H1 (cell line): Measurements from ENCODE around the gene ANKFN1. TPM values are rescaled to one million over a fixed set of nuclear protein-coding genes. Genes with fewer than 3 reads are reported as not detected.

ENCODE experiments used
- CTCF ChIA-PET: fragments of 300-600 bp; sonication (Branson Sonifier 250); formaldehyde crosslinking; loops from one replicate; lab custom pipeline; 2021; ENCODE audit not compliant: partially characterized antibody; lab: Charles Lee
- POLR2A ChIA-PET: fragments of 300-600 bp; sonication (Branson Sonifier 250); formaldehyde crosslinking; loops from one replicate; lab custom pipeline; 2021; ENCODE audit warnings: inconsistent platforms; ENCODE audit not compliant: partially characterized antibody; lab: Charles Lee
- DNase-seq, 2 experiments: peaks; one replicate each; pipeline versions ENCODE4 v3.0.0 to v3.0.0-alpha.2; 2010 to 2022; ENCODE audit warnings: low spot score in 2 of 2, low read depth in 1 of 2, mixed read lengths in 1 of 2
- FAIRE-seq: peaks from 2 replicates; lab custom pipeline; 2011; peaks lifted over from hg19 to GRCh38; lab: Jason Lieb, UNC
- H2AFZ ChIP-seq: 2 replicates; pipeline ENCODE4 v1.8.1; 2012; ENCODE audit warnings: low read length, inconsistent platforms
- H2AK5ac ChIP-seq: 2 replicates; pipeline ENCODE4 v1.6.1; 2013; ENCODE audit warnings: low read depth, low read length
- H2BK120ac ChIP-seq: replicated peaks from 2 replicates; pipeline ENCODE3; 2013; ENCODE audit warnings: low read depth, low read length, inconsistent platforms
- H2BK12ac ChIP-seq: 2 replicates; pipeline ENCODE4 v1.6.1; 2013; ENCODE audit warnings: low read depth, low read length
- H2BK15ac ChIP-seq: 2 replicates; pipeline ENCODE4 v1.6.1; 2013; ENCODE audit warnings: low read length
- H2BK20ac ChIP-seq: 2 replicates; pipeline ENCODE4 v1.6.1; 2013; ENCODE audit warnings: low read length
- H2BK5ac ChIP-seq: 2 replicates; pipeline ENCODE4 v1.6.1; 2013; ENCODE audit warnings: low read depth, low read length
- H3K14ac ChIP-seq: 2 replicates; pipeline ENCODE4 v1.6.1; 2013; ENCODE audit warnings: inconsistent platforms; ENCODE audit not compliant: insufficient read length
- H3K18ac ChIP-seq: 2 replicates; pipeline ENCODE4 v1.6.1; 2013; ENCODE audit warnings: low read length; ENCODE audit errors: extremely low read depth
- H3K23ac ChIP-seq: 2 replicates; pipeline ENCODE4 v1.6.1; 2013; ENCODE audit warnings: inconsistent platforms; ENCODE audit not compliant: insufficient read length
- H3K23me2 ChIP-seq: 2 replicates; pipeline ENCODE4 v1.6.1; 2013; ENCODE audit warnings: low read depth, low read length
- H3K27ac ChIP-seq: 2 replicates; pipeline ENCODE4 v1.6.1; 2011; ENCODE audit warnings: low read depth, low read length, inconsistent platforms
- H3K27me3 ChIP-seq, 4 experiments: replicated peaks in 1 of 4; 1 replicate in 1 of 4; 2 replicates in 3 of 4; pipeline versions ENCODE4 v1.6.1 to v1.8.1; 2011 to 2013; ENCODE audit warnings: low read length in 3 of 4, mild to moderate bottlenecking in 3 of 4, inconsistent platforms in 2 of 4, mixed read lengths in 2 of 4, moderate library complexity in 1 of 4; ENCODE audit not compliant: control insufficient read depth in 3 of 4, insufficient read depth in 3 of 4; ENCODE audit errors: extremely low read depth in 1 of 4
- H3K36me3 ChIP-seq, 4 experiments: 2 replicates each; pipeline versions ENCODE4 v1.6.1 to v1.8.1; 2011 to 2013; ENCODE audit warnings: mild to moderate bottlenecking in 4 of 4, low read length in 3 of 4, moderate library complexity in 2 of 4, control low read depth in 1 of 4, inconsistent platforms in 1 of 4; ENCODE audit not compliant: insufficient read depth in 4 of 4, control insufficient read depth in 2 of 4
- H3K4ac ChIP-seq: replicated peaks from 2 replicates; pipeline ENCODE3; 2013; ENCODE audit warnings: low read length, low read depth, mixed read lengths, inconsistent platforms; ENCODE audit not compliant: insufficient read length
- H3K4me1 ChIP-seq, 4 experiments: replicated peaks in 1 of 4; 1 replicate in 1 of 4; 2 replicates in 3 of 4; pipeline versions ENCODE4 v1.6.1 to v1.8.1; 2011 to 2013; ENCODE audit warnings: low read length in 3 of 4, inconsistent platforms in 2 of 4, mixed read lengths in 1 of 4; ENCODE audit not compliant: insufficient read depth in 4 of 4, control insufficient read depth in 3 of 4
- H3K4me2 ChIP-seq, 2 experiments: 2 replicates each; pipeline versions ENCODE4 v1.6.1 to v1.8.1; 2011 to 2013; ENCODE audit warnings: low read depth in 2 of 2, low read length in 2 of 2, control low read depth in 1 of 2, inconsistent platforms in 1 of 2, mild to moderate bottlenecking in 1 of 2; ENCODE audit not compliant: insufficient read depth in 1 of 2
- H3K4me3 ChIP-seq, 4 experiments: fragments of 200-600, 300-600 bp in 1 of 4; sonication (generic), shearing (Covaris generic), sonication (Bioruptor Twin) in 1 of 4; 2 replicates each; pipeline versions ENCODE4 v1.5.1 to v1.8.1; 2011 to 2016; ENCODE audit warnings: low read length in 4 of 4, low read depth in 3 of 4, control low read depth in 2 of 4, inconsistent platforms in 2 of 4, mild to moderate bottlenecking in 2 of 4, mixed read lengths in 1 of 4, moderate library complexity in 1 of 4; ENCODE audit not compliant: insufficient read depth in 2 of 4; ENCODE audit errors: extremely low read depth in 1 of 4
- H3K56ac ChIP-seq: replicated peaks from 2 replicates; pipeline ENCODE3; 2013; ENCODE audit warnings: low read depth, mild to moderate bottlenecking, mixed read lengths, low read length, inconsistent platforms; ENCODE audit not compliant: insufficient read length
- H3K79me1 ChIP-seq: 2 replicates; pipeline ENCODE4 v1.6.1; 2013; ENCODE audit warnings: low read depth, low read length, control low read depth
- H3K79me2 ChIP-seq, 2 experiments: 2 replicates each; pipeline versions ENCODE4 v1.6.1 to v1.8.1; 2012 to 2013; ENCODE audit warnings: low read length in 2 of 2, mild to moderate bottlenecking in 2 of 2, inconsistent platforms in 1 of 2; ENCODE audit not compliant: insufficient read depth in 2 of 2, control insufficient read depth in 1 of 2
- H3K9ac ChIP-seq, 4 experiments: replicated peaks in 1 of 4; 1 replicate in 1 of 4; 2 replicates in 3 of 4; pipeline versions ENCODE4 v1.6.1 to v1.8.1; 2011 to 2013; ENCODE audit warnings: low read depth in 3 of 4, low read length in 3 of 4, control low read depth in 2 of 4, mild to moderate bottlenecking in 2 of 4, moderate library complexity in 2 of 4, inconsistent platforms in 1 of 4; ENCODE audit errors: extremely low read depth in 1 of 4
- H3K9me3 ChIP-seq, 2 experiments: 2 replicates each; pipeline versions ENCODE4 v1.6.1 to v1.8.1; 2012 to 2013; ENCODE audit warnings: mild to moderate bottlenecking in 2 of 2, moderate library complexity in 2 of 2, control low read depth in 1 of 2, inconsistent platforms in 1 of 2, low read depth in 1 of 2, low read length in 1 of 2, mixed read lengths in 1 of 2; ENCODE audit not compliant: insufficient read depth in 2 of 2
- H4K20me1 ChIP-seq, 2 experiments: replicated peaks in 1 of 2; 2 replicates each; pipeline versions ENCODE3 to v1.8.1; 2011 to 2013; ENCODE audit warnings: inconsistent platforms in 2 of 2, low read length in 2 of 2, mild to moderate bottlenecking in 1 of 2; ENCODE audit not compliant: insufficient read depth in 2 of 2, control insufficient read depth in 1 of 2
- H4K5ac ChIP-seq: 2 replicates; pipeline ENCODE4 v1.6.1; 2013; ENCODE audit warnings: low read length, low read depth, mixed read lengths, inconsistent platforms; ENCODE audit not compliant: insufficient read length
- H4K8ac ChIP-seq: 2 replicates; pipeline ENCODE4 v1.8.0; 2013; ENCODE audit warnings: mild to moderate bottlenecking, moderate library complexity, low read length, inconsistent platforms; ENCODE audit not compliant: insufficient read depth; ENCODE audit errors: extremely low read depth
- H4K91ac ChIP-seq: replicated peaks from 2 replicates; pipeline ENCODE3; 2013; ENCODE audit warnings: low read length, mixed read lengths, inconsistent platforms; ENCODE audit not compliant: insufficient read length
- ASH2L ChIP-seq: fragments of 200-600, 300-600 bp; sonication (generic); IDR thresholded peaks from one replicate; pipeline ENCODE4 v1.7.1; 2017; ENCODE audit warnings: low read length
- BACH1 ChIP-seq: IDR thresholded peaks from 2 replicates; pipeline ENCODE4 v1.6.1; 2012; ENCODE audit warnings: low read length, improper control_type of control experiment
- CHD1 ChIP-seq: IDR thresholded peaks from 2 replicates; pipeline ENCODE4 v1.6.1; 2012; ENCODE audit warnings: low read depth, low read length, improper control_type of control experiment
- CTBP2 ChIP-seq: IDR thresholded peaks from 2 replicates; pipeline ENCODE4 v1.7.0; 2011; ENCODE audit warnings: borderline replicate concordance, mild to moderate bottlenecking, moderate library complexity, mixed read lengths, low read length; ENCODE audit not compliant: insufficient read depth, insufficient read length
- MAFK ChIP-seq: IDR thresholded peaks from 2 replicates; pipeline ENCODE4 v1.6.1; 2012; ENCODE audit warnings: low read depth, mild to moderate bottlenecking, improper control_type of control experiment, low read length
- POU5F1 ChIP-seq: IDR thresholded peaks from 2 replicates; pipeline ENCODE4 v1.6.1; 2011; ENCODE audit warnings: low read depth, mild to moderate bottlenecking, low read length, moderate library complexity
- RBBP5 ChIP-seq: IDR thresholded peaks from 2 replicates; pipeline ENCODE4 v1.7.1; 2012; ENCODE audit warnings: low read depth, mild to moderate bottlenecking, inconsistent platforms, low read length, moderate library complexity, borderline replicate concordance
- TAF7 ChIP-seq: optimal IDR thresholded peaks from 2 replicates; pipeline ENCODE3; 2011; ENCODE audit warnings: low read depth, mild to moderate bottlenecking, inconsistent platforms, low read length, moderate library complexity, borderline replicate concordance
- TCF12 ChIP-seq: IDR thresholded peaks from 2 replicates; pipeline ENCODE4 v1.6.1; 2011; ENCODE audit warnings: low read depth, mild to moderate bottlenecking, low read length
- WGBS, 2 experiments: shearing (Covaris generic) in 1 of 2; methylation state at CpG; one replicate each; pipeline versions ENCODE4 v1.1.6 to v1.1.7; 2013 to 2015; ENCODE audit warnings: low lambda C conversion rate in 2 of 2, mixed read lengths in 2 of 2, inconsistent platforms in 1 of 2, low coverage in 1 of 2, missing lambda C conversion rate in 1 of 2; ENCODE audit not compliant: insufficient replicate concordance in 2 of 2, insufficient coverage in 1 of 2, insufficient read length in 1 of 2; ENCODE audit errors: extremely low coverage in 1 of 2, missing lambda C conversion rate in 1 of 2; 5-methylcytosine and 5-hydroxymethylcytosine counted together
- polyA plus RNA-seq, 7 experiments: library from polyadenylated mRNA; depleted of rRNA in 3 of 7; stranded (reverse) in 5 of 7; unstranded in 2 of 7; fragments of >200 nt in 5 of 7; fragments of 200-250 nt in 2 of 7; gene quantifications; 1 replicate in 5 of 7; 2 replicates in 1 of 7; 4 replicates in 1 of 7; pipeline versions ENCODE4 v1.2.1 to v1.2.3, GENCODE V29; 2011 to 2013; ENCODE audit warnings: missing spikeins in 2 of 7, mixed read lengths in 2 of 7
- total RNA-seq: library from RNA; stranded (reverse); fragmentation: NEBNext Ultra II Directional; extraction: Animal tissue kit (Norgen Biotek cat#: 25700); gene quantifications from 2 replicates; pipeline ENCODE4 v1.2.1, GENCODE V29; 2021
- TF ChIP-seq, protein P1 (sequence below), 3 experiments: IDR thresholded peaks; 1 replicate in 2 of 3; 2 replicates in 1 of 3; pipeline versions ENCODE4 v1.5.1 to v1.6.1; 2011; ENCODE audit warnings: low read length in 3 of 3, mild to moderate bottlenecking in 3 of 3, inconsistent platforms in 2 of 3, low read depth in 1 of 3, moderate library complexity in 1 of 3; ENCODE audit not compliant: insufficient read depth in 1 of 3; ENCODE audit errors: control extremely low read depth in 1 of 3

ANKFN1 gene
- total and polyA plus RNA-seq, 2 of the 8 experiments (the other 6 are each of a cell fraction or from before 2014, with no cell fraction given), result not detected

DNA sequence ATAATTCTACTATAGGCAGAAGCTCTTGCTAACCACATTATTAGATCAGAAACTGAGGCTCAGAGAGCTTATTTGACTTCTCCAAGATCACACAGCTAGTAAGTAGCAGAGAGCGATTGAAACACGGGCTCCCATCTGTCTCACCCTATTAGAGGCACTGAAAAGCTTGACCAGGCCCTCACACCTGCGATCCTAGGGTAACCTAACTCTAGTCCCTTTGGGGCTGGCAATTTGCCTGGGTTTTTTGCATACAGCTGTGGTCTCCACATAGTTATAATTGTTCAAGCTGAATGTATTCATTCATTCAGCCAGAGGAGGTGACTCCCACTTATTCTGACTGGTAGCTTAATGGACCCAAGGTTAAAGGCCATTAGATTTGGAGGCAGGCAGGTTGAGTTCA, 121.2 kb downstream of the ANKFN1 start:
- Histone ChIP-seq H4K20me1 (no peaks in the 10 kb centered on the region), H3K4me3 (no peak overlapping the region), H3K18ac (no peak overlapping the region), H3K4me1 (no peaks in the 10 kb centered on the region), H3K27me3 (no peaks in the 10 kb centered on the region), H4K5ac (no peak overlapping the region), H3K79me1 (no peaks in the 10 kb centered on the region), H3K36me3 (no peaks in the 10 kb centered on the region), H2BK120ac (no peak overlapping the region), H3K4me2 (no peak overlapping the region), H3K9ac (no peak overlapping the region), H2BK20ac (no peak overlapping the region), H2BK15ac (no peak overlapping the region), H3K23me2 (no peaks in the 10 kb centered on the region), H4K8ac (no peak overlapping the region), H2AK5ac (no peak overlapping the region), H3K56ac (no peak overlapping the region), H4K91ac (no peak overlapping the region), H3K27ac (no peak overlapping the region), H2AFZ (no peak overlapping the region), H3K23ac (no peak overlapping the region), H3K4ac (no peak overlapping the region), H2BK12ac (no peak overlapping the region), H2BK5ac (no peak overlapping the region), H3K79me2 (no peaks in the 10 kb centered on the region), H3K9me3 (no peaks in the 10 kb centered on the region), H3K14ac (no peak overlapping the region)
- no peak for DNase-seq
- TF ChIP-seq MAFK (no peak), BACH1 (no peak), CHD1 (no peak), TCF12 (no peak), CTBP2 (no peak), ASH2L (no peak), RBBP5 (no peak), POU5F1 (no peak), TAF7 (no peak)
- TF ChIP-seq, protein P1, sequence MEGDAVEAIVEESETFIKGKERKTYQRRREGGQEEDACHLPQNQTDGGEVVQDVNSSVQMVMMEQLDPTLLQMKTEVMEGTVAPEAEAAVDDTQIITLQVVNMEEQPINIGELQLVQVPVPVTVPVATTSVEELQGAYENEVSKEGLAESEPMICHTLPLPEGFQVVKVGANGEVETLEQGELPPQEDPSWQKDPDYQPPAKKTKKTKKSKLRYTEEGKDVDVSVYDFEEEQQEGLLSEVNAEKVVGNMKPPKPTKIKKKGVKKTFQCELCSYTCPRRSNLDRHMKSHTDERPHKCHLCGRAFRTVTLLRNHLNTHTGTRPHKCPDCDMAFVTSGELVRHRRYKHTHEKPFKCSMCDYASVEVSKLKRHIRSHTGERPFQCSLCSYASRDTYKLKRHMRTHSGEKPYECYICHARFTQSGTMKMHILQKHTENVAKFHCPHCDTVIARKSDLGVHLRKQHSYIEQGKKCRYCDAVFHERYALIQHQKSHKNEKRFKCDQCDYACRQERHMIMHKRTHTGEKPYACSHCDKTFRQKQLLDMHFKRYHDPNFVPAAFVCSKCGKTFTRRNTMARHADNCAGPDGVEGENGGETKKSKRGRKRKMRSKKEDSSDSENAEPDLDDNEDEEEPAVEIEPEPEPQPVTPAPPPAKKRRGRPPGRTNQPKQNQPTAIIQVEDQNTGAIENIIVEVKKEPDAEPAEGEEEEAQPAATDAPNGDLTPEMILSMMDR (IDR thresholded peaks at IDR 0.05; ENCODE audit: control extremely low read depth in 1 of 3, insufficient read depth in 1 of 3, low read depth in 1 of 3, low read length in 3 of 3), result no peak
- ChIA-PET CTCF (interaction anchor here (0.7 to 1.1 kb wide), 2 partner anchors 15 to 132 kb away, joined by 4 read pairs; no protein-coding TSS in a partner anchor), POLR2A (no interaction called here)
- WGBS, 2 experiments, result 95% methylated on average over 3 of the region's 3 CpGs; no CpG with 5 or more reads in 1 of the 2 experiments
- no peak for FAIRE-seq
